ENCODE measurements around the gene KRTAP5-6.

DNA sequence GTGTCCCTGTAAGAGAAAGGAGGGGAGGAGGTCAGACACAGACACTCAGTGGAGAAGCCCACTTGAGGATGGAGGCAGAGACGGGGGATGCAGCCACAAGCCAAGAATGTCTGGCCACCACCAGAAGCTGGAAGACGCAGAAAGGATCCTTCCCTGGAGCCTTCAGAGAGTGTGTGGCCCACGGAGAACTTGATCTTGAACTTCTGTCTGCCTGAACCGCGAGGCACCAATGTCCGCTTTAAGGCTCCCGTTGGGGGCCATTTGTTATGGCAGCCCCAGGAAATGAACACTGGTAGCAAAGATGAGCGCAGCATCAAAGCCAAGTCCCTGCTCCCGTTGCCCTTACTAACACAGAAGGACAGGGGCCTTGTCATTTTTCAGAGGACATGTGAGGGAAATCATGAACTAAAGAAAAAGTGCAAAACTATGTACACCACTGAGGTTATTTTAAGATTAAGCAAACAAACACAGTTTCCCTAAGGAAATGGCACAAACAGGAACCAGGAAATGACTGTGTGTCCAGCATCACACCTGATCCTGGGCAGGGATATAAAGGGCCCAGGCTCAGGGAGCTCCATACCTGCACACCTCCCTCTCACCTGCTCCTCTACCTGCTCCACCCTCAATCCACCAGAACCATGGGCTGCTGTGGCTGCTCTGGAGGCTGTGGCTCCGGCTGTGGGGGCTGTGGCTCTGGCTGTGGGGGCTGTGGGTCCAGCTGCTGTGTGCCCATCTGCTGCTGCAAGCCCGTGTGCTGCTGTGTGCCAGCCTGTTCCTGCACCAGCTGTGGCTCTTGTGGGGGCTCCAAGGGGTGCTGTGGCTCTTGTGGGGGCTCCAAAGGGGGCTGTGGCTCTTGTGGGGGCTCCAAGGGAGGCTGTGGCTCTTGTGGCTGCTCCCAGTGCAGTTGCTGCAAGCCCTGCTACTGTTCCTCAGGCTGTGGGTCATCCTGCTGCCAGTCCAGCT, at the start of gene KRTAP5-6:
- TF ChIP-seq, protein P1, sequence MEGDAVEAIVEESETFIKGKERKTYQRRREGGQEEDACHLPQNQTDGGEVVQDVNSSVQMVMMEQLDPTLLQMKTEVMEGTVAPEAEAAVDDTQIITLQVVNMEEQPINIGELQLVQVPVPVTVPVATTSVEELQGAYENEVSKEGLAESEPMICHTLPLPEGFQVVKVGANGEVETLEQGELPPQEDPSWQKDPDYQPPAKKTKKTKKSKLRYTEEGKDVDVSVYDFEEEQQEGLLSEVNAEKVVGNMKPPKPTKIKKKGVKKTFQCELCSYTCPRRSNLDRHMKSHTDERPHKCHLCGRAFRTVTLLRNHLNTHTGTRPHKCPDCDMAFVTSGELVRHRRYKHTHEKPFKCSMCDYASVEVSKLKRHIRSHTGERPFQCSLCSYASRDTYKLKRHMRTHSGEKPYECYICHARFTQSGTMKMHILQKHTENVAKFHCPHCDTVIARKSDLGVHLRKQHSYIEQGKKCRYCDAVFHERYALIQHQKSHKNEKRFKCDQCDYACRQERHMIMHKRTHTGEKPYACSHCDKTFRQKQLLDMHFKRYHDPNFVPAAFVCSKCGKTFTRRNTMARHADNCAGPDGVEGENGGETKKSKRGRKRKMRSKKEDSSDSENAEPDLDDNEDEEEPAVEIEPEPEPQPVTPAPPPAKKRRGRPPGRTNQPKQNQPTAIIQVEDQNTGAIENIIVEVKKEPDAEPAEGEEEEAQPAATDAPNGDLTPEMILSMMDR (IDR thresholded peaks at IDR 0.05) = no peak
- TF ChIP-seq POLR2A (IDR thresholded peaks at IDR 0.05) (no peak), POLR2AphosphoS5 (IDR thresholded peaks at IDR 0.05; ENCODE audit: insufficient read depth in 1 of 2, low read depth in 1 of 2) (no peak)

Measured in vagina (tissue), 2 donors.